ENCODE results near the gene AMPH. TPM values are rescaled to one million over a fixed set of nuclear protein-coding genes. Genes with fewer than 3 reads are reported as not detected.

Gene AMPH
- total and polyA plus RNA-seq, 11 donors, result 0.46 to 5.3 (median 3.1) TPM

DNA sequence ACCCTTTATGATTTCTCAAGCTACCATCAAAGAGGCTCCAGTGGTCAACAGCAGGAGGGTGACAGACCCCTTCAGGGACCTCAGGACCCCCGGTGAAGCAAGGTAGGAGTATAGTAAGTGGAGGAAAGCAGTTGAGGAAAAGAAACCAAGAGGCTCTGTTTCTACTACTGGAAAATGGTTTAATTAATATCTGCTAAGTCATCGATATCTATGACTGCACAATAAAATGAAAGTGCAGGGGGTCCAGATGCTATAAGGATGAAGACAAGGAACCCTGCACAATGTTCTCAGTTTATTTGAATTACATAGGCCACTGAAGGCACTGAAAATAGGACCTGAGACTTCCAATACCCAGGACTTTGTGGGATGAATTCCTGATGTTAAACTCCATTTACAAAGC, 23.7 kb downstream of the AMPH start:
- H3K4me3 ChIP-seq, result no peak overlapping the region
- H3K9me3 ChIP-seq, result no peaks in the 10 kb centered on the region
- WGBS, 4 donors, result 83 to 93% (median 89%) methylated on average over 2 of the region's 2 CpGs
- peaks cover 0 to 4% (median 0%) of the 10 kb centered on the region in 9 donors for H3K27me3 ChIP-seq
- no peak for TF ChIP-seq POLR2A (IDR thresholded peaks at IDR 0.05)
- TF ChIP-seq, protein P1, sequence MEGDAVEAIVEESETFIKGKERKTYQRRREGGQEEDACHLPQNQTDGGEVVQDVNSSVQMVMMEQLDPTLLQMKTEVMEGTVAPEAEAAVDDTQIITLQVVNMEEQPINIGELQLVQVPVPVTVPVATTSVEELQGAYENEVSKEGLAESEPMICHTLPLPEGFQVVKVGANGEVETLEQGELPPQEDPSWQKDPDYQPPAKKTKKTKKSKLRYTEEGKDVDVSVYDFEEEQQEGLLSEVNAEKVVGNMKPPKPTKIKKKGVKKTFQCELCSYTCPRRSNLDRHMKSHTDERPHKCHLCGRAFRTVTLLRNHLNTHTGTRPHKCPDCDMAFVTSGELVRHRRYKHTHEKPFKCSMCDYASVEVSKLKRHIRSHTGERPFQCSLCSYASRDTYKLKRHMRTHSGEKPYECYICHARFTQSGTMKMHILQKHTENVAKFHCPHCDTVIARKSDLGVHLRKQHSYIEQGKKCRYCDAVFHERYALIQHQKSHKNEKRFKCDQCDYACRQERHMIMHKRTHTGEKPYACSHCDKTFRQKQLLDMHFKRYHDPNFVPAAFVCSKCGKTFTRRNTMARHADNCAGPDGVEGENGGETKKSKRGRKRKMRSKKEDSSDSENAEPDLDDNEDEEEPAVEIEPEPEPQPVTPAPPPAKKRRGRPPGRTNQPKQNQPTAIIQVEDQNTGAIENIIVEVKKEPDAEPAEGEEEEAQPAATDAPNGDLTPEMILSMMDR (IDR thresholded peaks at IDR 0.05), result no peak
- no peak overlapping the region for H3K27ac ChIP-seq
- ATAC-seq (no peak), DNase-seq (no peak)
- no peaks in the 10 kb centered on the region for H3K36me3 ChIP-seq
- intact Hi-C loops (cut with DNase I), result no loop called here
- H3K4me1 ChIP-seq, result peaks cover 0 to 3% (median 0%) of the 10 kb centered on the region in 12 donors

DNA sequence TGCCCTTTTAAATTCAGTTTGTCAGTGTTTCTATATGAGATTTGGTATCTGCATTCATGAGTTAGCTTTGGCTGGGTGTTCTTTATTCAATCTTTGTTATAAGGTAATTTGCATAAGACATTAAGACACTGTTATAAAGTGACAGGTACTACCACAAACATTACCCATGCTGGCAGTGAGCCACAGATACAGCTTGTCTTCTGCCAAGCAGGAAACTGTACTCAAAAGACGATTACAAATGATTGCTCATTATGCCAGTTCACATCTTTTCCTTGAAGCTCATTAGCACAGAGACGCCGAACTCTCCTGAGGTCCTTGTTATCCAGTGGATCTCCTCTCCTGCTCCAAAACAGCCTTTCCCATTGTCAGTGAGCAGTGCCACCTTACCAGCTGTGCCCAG, 30.4 kb downstream of the AMPH start:
- no peaks in the 10 kb centered on the region for H3K9me3 ChIP-seq
- intact Hi-C loops (cut with DNase I), result no loop called here
- TF ChIP-seq, protein P1 (IDR thresholded peaks at IDR 0.05), result no peak
- no peak for TF ChIP-seq POLR2A (IDR thresholded peaks at IDR 0.05)
- DNase-seq (no peak), ATAC-seq (no peak)
- H3K27ac ChIP-seq, result no peak overlapping the region
- no peaks in the 10 kb centered on the region for H3K27me3 ChIP-seq
- H3K36me3 ChIP-seq, result no peaks in the 10 kb centered on the region
- H3K4me1 ChIP-seq, result no peaks in the 10 kb centered on the region
- WGBS, 4 donors, result 60 to 71% (median 64%) methylated on average over 3 of the region's 3 CpGs
- H3K4me3 ChIP-seq, result no peak overlapping the region

DNA sequence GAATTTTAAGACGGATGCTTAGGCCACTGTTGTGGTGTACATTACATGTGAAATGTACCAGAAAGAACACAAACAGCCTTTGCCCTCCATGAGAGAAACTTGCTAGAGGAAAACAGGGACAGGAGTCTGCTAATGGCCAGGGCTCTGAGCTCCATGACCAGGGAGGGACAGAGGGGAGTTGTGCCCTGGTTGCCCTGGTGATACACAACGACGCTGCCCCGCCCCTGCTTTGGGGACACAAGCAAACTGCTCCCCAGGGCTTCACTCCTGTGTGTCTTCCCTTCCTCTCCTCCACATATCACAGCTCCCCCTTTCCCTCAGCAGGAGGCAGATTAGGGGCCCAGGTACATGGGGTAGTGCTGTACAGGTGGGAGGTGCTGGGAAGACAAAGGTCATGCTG, 36.2 kb downstream of the AMPH start:
- DNase-seq, result no peak
- intact Hi-C loops (cut with DNase I), result no loop called here

DNA sequence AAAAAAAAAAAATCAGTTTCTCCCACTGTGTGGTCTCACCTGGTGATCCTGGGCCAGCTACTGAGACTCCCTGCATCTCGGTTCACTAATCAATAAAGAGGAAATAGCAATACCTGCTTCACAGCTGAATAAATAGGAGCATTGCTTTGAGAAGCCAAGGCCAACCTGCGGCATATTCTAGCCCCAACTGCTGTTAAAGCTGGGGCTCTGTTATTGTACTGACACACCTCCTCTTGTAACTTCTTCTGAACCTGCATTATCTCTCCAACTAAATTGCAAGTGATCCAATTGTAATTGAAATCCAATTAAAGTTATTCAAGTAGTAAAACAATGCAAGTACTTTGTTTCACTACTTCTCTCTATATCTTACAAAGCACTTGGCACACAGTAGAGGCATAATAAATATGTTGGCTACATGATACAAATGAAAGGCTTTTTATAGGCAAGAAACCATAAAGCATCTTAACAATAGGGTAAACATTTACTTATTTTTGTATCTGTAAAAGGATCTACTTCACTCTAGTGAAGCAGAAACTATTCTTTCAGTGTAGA, 38.4 kb downstream of the AMPH start:
- intact Hi-C loops (cut with DNase I), result no loop called here
- 48 to 90% (median 80%) methylated on average over 2 of the region's 2 CpGs for WGBS, 4 donors
- Histone ChIP-seq H3K9me3 (no peaks in the 10 kb centered on the region), H3K36me3 (no peaks in the 10 kb centered on the region), H3K27ac (no peak overlapping the region), H3K27me3 (no peaks in the 10 kb centered on the region), H3K4me3 (no peak overlapping the region), H3K4me1 (no peaks in the 10 kb centered on the region)
- DNase-seq, result no peak
- no peak for ATAC-seq
- no peak for TF ChIP-seq POLR2A (IDR thresholded peaks at IDR 0.05)
- TF ChIP-seq, protein P1 (IDR thresholded peaks at IDR 0.05), result no peak

More for the DNA sequence above, 36.2 kb downstream of the AMPH start:
- TF ChIP-seq POLR2A (IDR thresholded peaks at IDR 0.05), result no peak
- TF ChIP-seq, protein P1 (IDR thresholded peaks at IDR 0.05), result no peak
- WGBS, 4 donors, result 65 to 86% (median 75%) methylated on average over 4 of the region's 4 CpGs
- Histone ChIP-seq H3K36me3 (no peaks in the 10 kb centered on the region), H3K27ac (no peak overlapping the region), H3K9me3 (no peaks in the 10 kb centered on the region), H3K4me1 (no peaks in the 10 kb centered on the region), H3K27me3 (no peaks in the 10 kb centered on the region), H3K4me3 (no peak overlapping the region)
- no peak for ATAC-seq
